IMR-90 (cell line): Measurements from ENCODE around the gene SLC7A6OS. TPM values are rescaled to one million over a fixed set of nuclear protein-coding genes. Genes with fewer than 3 reads are reported as not detected.

Experiments used
- ATAC-seq: fragments of 200-7000 bp; cut with Tn5 transposase; 2 replicates; pipeline ENCODE4 v1.9.1; 2020; ENCODE audit warnings: low read depth, mild to moderate bottlenecking, moderate library complexity
- BruUV-seq: library from RNA; stranded (reverse); fragments of 400-500 nt; replicated peaks from 2 replicates; lab custom pipeline; 2021; lab: Mats Ljungman, UMichigan
- CTCF ChIA-PET: fragments of 300-600 bp; formaldehyde crosslinking; extraction: SDS; loops from one replicate; lab custom pipeline; 2021; ENCODE audit warnings: antibody characterized with exemption; lab: Yijun Ruan, JAX
- POLR2A ChIA-PET: fragments of 300-600 bp; sonication (Branson Sonifier 250); formaldehyde crosslinking; loops from one replicate; lab custom pipeline; 2022; ENCODE audit warnings: antibody characterized with exemption; ENCODE audit not compliant: unreplicated experiment; lab: Charles Lee
- DNase-seq: peaks from one replicate; pipeline ENCODE4 v3.0.0; 2013
- H2AFZ ChIP-seq: replicated peaks from 2 replicates; pipeline ENCODE3; 2013; ENCODE audit warnings: low read length, mild to moderate bottlenecking; ENCODE audit not compliant: poor library complexity
- H2AK5ac ChIP-seq: 2 replicates; pipeline ENCODE4 v1.6.1; 2013; ENCODE audit warnings: low read depth, low read length, inconsistent platforms
- H2AK9ac ChIP-seq: replicated peaks from 2 replicates; pipeline ENCODE3; 2013; ENCODE audit warnings: mild to moderate bottlenecking, low read depth, low read length, moderate library complexity; ENCODE audit not compliant: poor library complexity
- H2BK120ac ChIP-seq: 2 replicates; pipeline ENCODE4 v1.6.1; 2013; ENCODE audit warnings: low read depth, low read length, inconsistent platforms
- H2BK15ac ChIP-seq: 3 replicates; pipeline ENCODE4 v1.6.1; 2013; ENCODE audit warnings: low read depth, low read length, inconsistent platforms
- H2BK20ac ChIP-seq: 2 replicates; pipeline ENCODE4 v1.6.1; 2013; ENCODE audit warnings: low read depth, mild to moderate bottlenecking, inconsistent platforms, low read length, moderate library complexity
- H2BK5ac ChIP-seq: 2 replicates; pipeline ENCODE4 v1.6.1; 2013; ENCODE audit warnings: mild to moderate bottlenecking, low read depth, low read length, inconsistent platforms; ENCODE audit not compliant: poor library complexity, severe bottlenecking
- H3K14ac ChIP-seq: replicated peaks from 2 replicates; pipeline ENCODE4 v1.6.1; 2013; ENCODE audit warnings: low read depth, low read length, inconsistent platforms
- H3K18ac ChIP-seq: 2 replicates; pipeline ENCODE4 v1.6.1; 2013; ENCODE audit warnings: low read depth, low read length, control low read depth
- H3K23ac ChIP-seq: 2 replicates; pipeline ENCODE4 v1.6.1; 2013; ENCODE audit warnings: low read depth, low read length, inconsistent platforms
- H3K27ac ChIP-seq: 2 replicates; pipeline ENCODE4 v1.5.1; 2013; ENCODE audit warnings: mild to moderate bottlenecking, control low read depth, low read length; ENCODE audit not compliant: insufficient read depth
- H3K27me3 ChIP-seq: 2 replicates; pipeline ENCODE4 v1.6.1; 2013; ENCODE audit warnings: low read length; ENCODE audit not compliant: control insufficient read depth, insufficient read depth
- H3K36me3 ChIP-seq: 2 replicates; pipeline ENCODE4 v1.6.1; 2013; ENCODE audit warnings: low read length, mixed read lengths; ENCODE audit not compliant: control insufficient read depth, insufficient read depth
- H3K4ac ChIP-seq: 2 replicates; pipeline ENCODE4 v1.6.1; 2013; ENCODE audit warnings: low read depth, low read length, inconsistent platforms
- H3K4me1 ChIP-seq: 2 replicates; pipeline ENCODE4 v1.6.1; 2013; ENCODE audit warnings: low read length, mixed read lengths; ENCODE audit not compliant: control insufficient read depth, insufficient read depth
- H3K4me2 ChIP-seq: 2 replicates; pipeline ENCODE4 v1.6.1; 2013; ENCODE audit warnings: low read depth, mild to moderate bottlenecking, control low read depth, low read length, moderate library complexity
- H3K4me3 ChIP-seq: 2 replicates; pipeline ENCODE4 v1.5.1; 2013; ENCODE audit warnings: low read depth, mild to moderate bottlenecking, control low read depth, low read length, moderate library complexity; ENCODE audit not compliant: insufficient read depth
- H3K56ac ChIP-seq: 2 replicates; pipeline ENCODE4 v1.6.1; 2013; ENCODE audit warnings: low read length, inconsistent platforms; ENCODE audit not compliant: insufficient read depth; ENCODE audit errors: extremely low read depth
- H3K79me1 ChIP-seq, 2 experiments: 2 replicates each; pipeline ENCODE4 v1.6.1; 2013; ENCODE audit warnings: low read length in 2 of 2, inconsistent platforms in 1 of 2, low read depth in 1 of 2
- H3K9ac ChIP-seq: 2 replicates; pipeline ENCODE4 v1.6.1; 2013; ENCODE audit warnings: low read depth, low read length, control low read depth
- H3K9me1 ChIP-seq: 2 replicates; pipeline ENCODE4 v1.6.1; 2013; ENCODE audit warnings: low read length, inconsistent platforms; ENCODE audit not compliant: insufficient read depth
- H3K9me3 ChIP-seq: 2 replicates; pipeline ENCODE4 v1.6.1; 2013; ENCODE audit warnings: low read length; ENCODE audit not compliant: control insufficient read depth, insufficient read depth
- H4K20me1 ChIP-seq: 2 replicates; pipeline ENCODE4 v1.6.1; 2013; ENCODE audit warnings: low read length, inconsistent platforms; ENCODE audit not compliant: insufficient read depth
- H4K5ac ChIP-seq: 2 replicates; pipeline ENCODE4 v1.6.1; 2013; ENCODE audit warnings: mild to moderate bottlenecking, low read depth, low read length, control low read depth
- H4K8ac ChIP-seq, 2 experiments: 2 replicates each; pipeline ENCODE4 v1.6.1; 2013; ENCODE audit warnings: low read depth in 2 of 2, low read length in 2 of 2, control low read depth in 1 of 2, inconsistent platforms in 1 of 2
- H4K91ac ChIP-seq: 2 replicates; pipeline ENCODE4 v1.6.1; 2013; ENCODE audit warnings: low read depth, low read length, inconsistent platforms; ENCODE audit not compliant: insufficient read depth
- BHLHE40 ChIP-seq: fragments of 150-350 bp; IDR thresholded peaks from 2 replicates; pipeline ENCODE4 v1.6.1; 2016; ENCODE audit warnings: mild to moderate bottlenecking, low read depth, low read length
- CEBPB ChIP-seq: IDR thresholded peaks from 2 replicates; pipeline ENCODE4 v1.6.1; 2012; ENCODE audit warnings: low read depth, low read length, improper control_type of control experiment
- MAFK ChIP-seq: IDR thresholded peaks from 2 replicates; pipeline ENCODE4 v1.6.1; 2012; ENCODE audit warnings: low read depth, low read length, improper control_type of control experiment
- WGBS, 2 experiments: methylation state at CpG; one replicate each; pipeline versions ENCODE4 v1.1.5 to v1.1.7; 2013; ENCODE audit warnings: missing lambda C conversion rate in 2 of 2; ENCODE audit not compliant: insufficient read length in 1 of 2; ENCODE audit errors: extremely low coverage in 2 of 2; 5-methylcytosine and 5-hydroxymethylcytosine counted together
- dilution Hi-C: fragments of 300-500 bp; cut with HindIII; formaldehyde crosslinking; loops from one replicate; pipeline ENCODE4 v1.14.3; 2018; ENCODE audit warnings: low sequenced_read_pairs; ENCODE audit not compliant: unreplicated experiment
- in situ Hi-C: fragments of 300-500 bp; cut with MboI; formaldehyde crosslinking; loops from 3 replicates; pipeline ENCODE4 v1.14.3; 2019; ENCODE audit warnings: low sequenced_read_pairs, inconsistent platforms, mixed read lengths
- intact Hi-C: fragments of 100-400 bp; cut with micrococcal nuclease; formaldehyde crosslinking; loops from 2 replicates; pipeline ENCODE4 v1.10.0; 2022
- polyA plus RNA-seq, 3 experiments: library from polyadenylated mRNA; depleted of rRNA; stranded (reverse); fragments of >200 nt; gene quantifications; 2 replicates each; pipeline ENCODE4 v1.2.3, GENCODE V29; 2012; ENCODE audit warnings: low replicate concordance in 1 of 3
- total RNA-seq: library from RNA; depleted of rRNA; stranded (reverse); fragments of >200 nt; gene quantifications from 2 replicates; pipeline ENCODE4 v1.2.3, GENCODE V29; 2012

The SLC7A6OS gene
- total and polyA plus RNA-seq, 2 of the 4 experiments (the other 2 are of a cell fraction), result 6.8 to 8.4 TPM

GRCh38 chr16:68291227-68291626 is 19.5 kb downstream of the SLC7A6OS start:
- intact Hi-C loops (no loop called here), dilution Hi-C loops (no loop called here), in situ Hi-C loops (no loop called here)
- no peak overlapping the region for H4K5ac ChIP-seq
- POLR2A ChIA-PET, result no interaction called here
- H2AK9ac ChIP-seq, result peak overlapping the region; percentile 19
- H3K9me1 ChIP-seq, result peaks cover 28% of the 10 kb centered on the region
- H3K23ac ChIP-seq, result no peak overlapping the region
- no TSS peak for BruUV-seq
- no peaks in the 10 kb centered on the region for H3K9me3 ChIP-seq
- ATAC-seq, result no peak
- no peak overlapping the region for H3K4me2 ChIP-seq
- H3K14ac ChIP-seq, result no peak overlapping the region
- H2BK20ac ChIP-seq, result no peak overlapping the region
- no peak overlapping the region for H3K9ac ChIP-seq
- H2BK120ac ChIP-seq, result no peak overlapping the region
- peaks cover 33% of the 10 kb centered on the region for H4K20me1 ChIP-seq
- H2AK5ac ChIP-seq, result no peak overlapping the region
- peaks cover 35 to 82% of the 10 kb centered on the region in 2 experiments for H3K79me1 ChIP-seq
- CTCF ChIA-PET, result no interaction called here
- no peak overlapping the region for H2AFZ ChIP-seq
- H2BK15ac ChIP-seq, result no peak overlapping the region
- no peak overlapping the region for H3K4me3 ChIP-seq
- no peak overlapping the region for H4K91ac ChIP-seq
- H3K4me1 ChIP-seq, result peaks cover 11% of the 10 kb centered on the region
- no peak overlapping the region for H3K18ac ChIP-seq
- WGBS, 2 experiments, result 65% methylated on average over 2 of the region's 4 CpGs; no CpG with 5 or more reads in 1 of the 2 experiments
- TF ChIP-seq MAFK (no peak), BHLHE40 (no peak), CEBPB (no peak)
- H3K56ac ChIP-seq, result no peak overlapping the region
- no peaks in the 10 kb centered on the region for H3K27me3 ChIP-seq
- H4K8ac ChIP-seq, result no peak overlapping the region
- peaks cover 38% of the 10 kb centered on the region for H3K36me3 ChIP-seq
- H2BK5ac ChIP-seq, result no peak overlapping the region
- no peak for DNase-seq
- H3K27ac ChIP-seq, result no peak overlapping the region
- no peak overlapping the region for H3K4ac ChIP-seq
